ENCODE data around the gene MPRIP.

MPRIP gene

GRCh38 chr17:17200311-17200710 is 158.1 kb downstream of the MPRIP start:
- in situ Hi-C loops (cut with HindIII; ENCODE audit: low pct_ligation_motif_present, low pct_unique_long_range_greater_than_20kb, low sequenced_read_pairs), result no loop called here
- DNase-seq, result no peak

- in situ Hi-C loops (cut with HindIII; ENCODE audit: low pct_ligation_motif_present, low pct_unique_long_range_greater_than_20kb, low sequenced_read_pairs), result no loop called here
These were observed 158.6 kb downstream of the MPRIP start for GRCh38 chr17:17200831-17201230.

GRCh38 chr17:17201271-17201670 is 159.0 kb downstream of the MPRIP start:
- DNase-seq, result no peak
- in situ Hi-C loops (cut with HindIII; ENCODE audit: low pct_ligation_motif_present, low pct_unique_long_range_greater_than_20kb, low sequenced_read_pairs), result no loop called here

More at GRCh38 chr17:17200831-17201230, 158.6 kb downstream of the MPRIP start:
- no peak for DNase-seq

- in situ Hi-C loops (cut with HindIII; ENCODE audit: low pct_ligation_motif_present, low pct_unique_long_range_greater_than_20kb, low sequenced_read_pairs), result no loop called here
- no peak for DNase-seq
These were observed 159.7 kb downstream of the MPRIP start for GRCh38 chr17:17201907-17202306.

GRCh38 chr17:17203173-17203730 is 161.0 kb downstream of the MPRIP start:
- in situ Hi-C loops (cut with HindIII; ENCODE audit: low pct_ligation_motif_present, low pct_unique_long_range_greater_than_20kb, low sequenced_read_pairs), result no loop called here
- DNase-seq, result no peak

GRCh38 chr17:17204041-17204591 is 161.9 kb downstream of the MPRIP start:
- no peak for DNase-seq
- in situ Hi-C loops (cut with HindIII; ENCODE audit: low pct_ligation_motif_present, low pct_unique_long_range_greater_than_20kb, low sequenced_read_pairs), result no loop called here

- no peak for DNase-seq
These were observed 162.5 kb downstream of the MPRIP start for GRCh38 chr17:17204635-17205231.

GRCh38 chr17:17205368-17206123 is 163.3 kb downstream of the MPRIP start:
- peak; percentile 69 for DNase-seq
- in situ Hi-C loops (cut with HindIII; ENCODE audit: low pct_ligation_motif_present, low pct_unique_long_range_greater_than_20kb, low sequenced_read_pairs), result no loop called here

More at GRCh38 chr17:17204635-17205231, 162.5 kb downstream of the MPRIP start:
- in situ Hi-C loops (cut with HindIII; ENCODE audit: low pct_ligation_motif_present, low pct_unique_long_range_greater_than_20kb, low sequenced_read_pairs), result no loop called here

- in situ Hi-C loops (cut with HindIII; ENCODE audit: low pct_ligation_motif_present, low pct_unique_long_range_greater_than_20kb, low sequenced_read_pairs), result no loop called here
These were observed 164.1 kb downstream of the MPRIP start, which contains the start of gene PLD6 for GRCh38 chr17:17206124-17206912. Gene PLD6 (minus strand): TSS chr17:17206333. CDS start chr17:17206286, 47 bp downstream.

GRCh38 chr17:17206913-17207335 is 164.7 kb downstream of the MPRIP start:
- in situ Hi-C loops (cut with HindIII; ENCODE audit: low pct_ligation_motif_present, low pct_unique_long_range_greater_than_20kb, low sequenced_read_pairs), result no loop called here
- DNase-seq, result no peak

More at GRCh38 chr17:17206124-17206912, 164.1 kb downstream of the MPRIP start, which contains the start of gene PLD6:
- DNase-seq, result peak; percentile 74

- DNase-seq, result no peak
- in situ Hi-C loops (cut with HindIII; ENCODE audit: low pct_ligation_motif_present, low pct_unique_long_range_greater_than_20kb, low sequenced_read_pairs), result no loop called here
These were observed 165.7 kb downstream of the MPRIP start for GRCh38 chr17:17207998-17208397.

GRCh38 chr17:17213775-17214174 is 171.5 kb downstream of the MPRIP start:
- DNase-seq, result no peak
- in situ Hi-C loops (cut with HindIII; ENCODE audit: low pct_ligation_motif_present, low pct_unique_long_range_greater_than_20kb, low sequenced_read_pairs), result no loop called here

GRCh38 chr17:17214646-17215436 is 172.6 kb downstream of the MPRIP start:
- in situ Hi-C loops (cut with HindIII; ENCODE audit: low pct_ligation_motif_present, low pct_unique_long_range_greater_than_20kb, low sequenced_read_pairs), result no loop called here

GRCh38 chr17:17215575-17215974 is 173.3 kb downstream of the MPRIP start:
- no peak for DNase-seq
- in situ Hi-C loops (cut with HindIII; ENCODE audit: low pct_ligation_motif_present, low pct_unique_long_range_greater_than_20kb, low sequenced_read_pairs), result no loop called here

More at GRCh38 chr17:17214646-17215436, 172.6 kb downstream of the MPRIP start:
- no peak for DNase-seq

GRCh38 chr17:17216236-17216635 is 174.0 kb downstream of the MPRIP start:
- in situ Hi-C loops (cut with HindIII; ENCODE audit: low pct_ligation_motif_present, low pct_unique_long_range_greater_than_20kb, low sequenced_read_pairs), result no loop called here
- no peak for DNase-seq

GRCh38 chr17:17216776-17217175 is 174.5 kb downstream of the MPRIP start:
- in situ Hi-C loops (cut with HindIII; ENCODE audit: low pct_ligation_motif_present, low pct_unique_long_range_greater_than_20kb, low sequenced_read_pairs), result no loop called here

GRCh38 chr17:17217995-17218394 is 175.7 kb downstream of the MPRIP start:
- no peak for DNase-seq
- in situ Hi-C loops (cut with HindIII; ENCODE audit: low pct_ligation_motif_present, low pct_unique_long_range_greater_than_20kb, low sequenced_read_pairs), result no loop called here

More at GRCh38 chr17:17216776-17217175, 174.5 kb downstream of the MPRIP start:
- no peak for DNase-seq

- in situ Hi-C loops (cut with HindIII; ENCODE audit: low pct_ligation_motif_present, low pct_unique_long_range_greater_than_20kb, low sequenced_read_pairs), result no loop called here
These were observed 178.3 kb downstream of the MPRIP start for GRCh38 chr17:17220529-17220928.

More at GRCh38 chr17:17220529-17220928, 178.3 kb downstream of the MPRIP start:
- DNase-seq, result no peak

Data from ACHN (cell line).